Spinal cord (tissue), 10 donors: ENCODE measurements around the gene TNFRSF19. TPM values are rescaled to one million over a fixed set of nuclear protein-coding genes. Genes with fewer than 3 reads are reported as not detected.
A peak's percentile ranks its signal among the peaks of the same experiment; 100 is the strongest.

Experiments
- DNase-seq, 6 donors: peaks; one replicate each; pipeline versions ENCODE4 v3.0.0 to v3.0.0-alpha.2; 2013 to 2015; ENCODE audit warnings: low spot score in 6 of 6, low read depth in 4 of 6
- H3K27ac ChIP-seq: one replicate; pipeline ENCODE4 v1.5.1; 2013; ENCODE audit warnings: low read depth, low read length, control low read depth
- H3K27me3 ChIP-seq: one replicate; pipeline ENCODE4 v1.6.1; 2013; ENCODE audit warnings: low read length; ENCODE audit not compliant: control insufficient read depth, insufficient read depth
- H3K36me3 ChIP-seq: one replicate; pipeline ENCODE4 v1.6.1; 2013; ENCODE audit warnings: low read length; ENCODE audit not compliant: control insufficient read depth, insufficient read depth
- H3K4me1 ChIP-seq: one replicate; pipeline ENCODE4 v1.6.1; 2013; ENCODE audit warnings: low read length; ENCODE audit not compliant: control insufficient read depth, insufficient read depth
- H3K4me3 ChIP-seq: one replicate; pipeline ENCODE4 v1.5.1; 2013; ENCODE audit warnings: low read depth, low read length, control low read depth
- H3K9me3 ChIP-seq: one replicate; pipeline ENCODE4 v1.6.1; 2013; ENCODE audit warnings: low read length; ENCODE audit not compliant: control insufficient read depth, insufficient read depth
- WGBS: methylation state at CpG from one replicate; pipeline ENCODE4 v1.1.5; 2013; ENCODE audit warnings: missing lambda C conversion rate; ENCODE audit not compliant: insufficient coverage; 5-methylcytosine and 5-hydroxymethylcytosine counted together
- polyA plus RNA-seq, 2 donors: library from polyadenylated mRNA; unstranded; fragments of 120-200 nt; gene quantifications; one replicate each; pipeline ENCODE4 v1.2.1, GENCODE V29; 2013; ENCODE audit not compliant: insufficient read length in 2 of 2
- total RNA-seq, 2 donors: library from RNA; depleted of rRNA in 1 of 2; stranded (reverse); fragments of 120-200 nt in 1 of 2; fragments of >200 nt in 1 of 2; gene quantifications; one replicate each; pipeline versions ENCODE4 v1.2.3 to v1.2.4, GENCODE V29; 2013 to 2014
- donor health status: healthy.

The TNFRSF19 gene
- total and polyA plus RNA-seq, 4 donors = 30.8 to 38.9 (median 34.3) TPM

DNA sequence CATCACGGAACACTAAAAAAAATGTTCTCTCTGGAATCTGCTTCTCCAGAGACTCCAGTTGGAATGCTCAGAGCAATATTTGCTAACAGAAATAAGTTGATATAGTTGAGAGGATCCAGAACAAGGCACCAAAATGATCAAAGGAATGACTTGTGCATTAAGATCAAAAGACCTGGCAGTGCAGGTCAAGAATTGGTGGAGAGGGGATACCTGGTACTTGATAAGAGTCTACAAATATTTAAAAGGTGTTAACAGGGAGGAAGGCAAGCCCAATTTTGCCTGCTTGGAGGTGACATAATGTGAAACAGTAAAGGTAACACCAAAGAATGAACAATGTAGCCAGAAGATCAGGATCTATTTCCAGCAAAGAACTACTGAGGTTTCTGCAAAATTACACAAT is 20.0 kb upstream of the TNFRSF19 start:
- Histone ChIP-seq H3K36me3 (no peaks in the 10 kb centered on the region), H3K4me3 (no peak overlapping the region), H3K27me3 (peaks cover 4% of the 10 kb centered on the region), H3K4me1 (peaks cover 5% of the 10 kb centered on the region), H3K27ac (no peak overlapping the region), H3K9me3 (no peaks in the 10 kb centered on the region)
- WGBS = 100% methylated on average over 1 of the region's 1 CpG
- DNase-seq = no peak

DNA sequence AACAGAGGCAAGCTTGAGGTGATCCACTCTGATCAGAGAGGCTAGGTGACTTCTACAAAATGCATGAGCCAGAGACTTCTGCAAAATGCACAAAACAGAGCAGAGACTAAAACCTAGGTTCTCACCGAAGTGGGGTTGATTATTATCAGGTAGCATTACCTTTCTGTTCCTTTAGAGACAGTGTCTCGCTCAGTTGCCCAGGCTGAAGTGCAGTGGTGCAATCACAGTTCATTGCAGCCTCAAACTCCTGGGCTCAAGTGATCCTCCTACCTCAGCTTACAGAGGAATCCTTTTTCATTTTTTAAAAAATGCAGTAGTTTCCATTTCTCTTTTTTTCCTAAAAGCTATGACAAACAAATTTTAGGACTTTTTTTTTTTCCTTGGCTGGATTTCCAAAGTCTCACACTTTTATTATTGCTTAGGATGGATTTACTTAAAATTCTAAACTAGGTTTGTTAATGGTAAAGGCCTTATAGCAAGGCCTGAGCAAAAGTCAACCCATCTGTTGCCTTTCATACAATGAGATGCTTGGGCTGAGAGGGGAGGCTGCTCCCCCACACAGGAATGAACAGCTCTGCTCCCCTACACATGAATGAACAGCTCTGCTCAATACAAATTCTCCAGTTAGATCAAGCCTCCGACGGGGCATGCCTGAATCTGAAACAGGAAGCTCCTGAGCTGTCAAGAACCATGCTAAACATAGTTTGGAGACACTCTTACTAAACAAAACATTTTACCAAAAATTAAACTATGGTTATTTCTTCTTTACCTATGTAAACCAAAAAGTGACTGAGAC is 18.8 kb upstream of the TNFRSF19 start:
- Histone ChIP-seq H3K27ac (no peak overlapping the region), H3K36me3 (no peaks in the 10 kb centered on the region), H3K9me3 (no peaks in the 10 kb centered on the region), H3K27me3 (peaks cover 4% of the 10 kb centered on the region), H3K4me3 (no peak overlapping the region), H3K4me1 (peaks cover 5% of the 10 kb centered on the region)
- WGBS = 58% methylated on average over 3 of the region's 4 CpGs
- DNase-seq = no peak

DNA sequence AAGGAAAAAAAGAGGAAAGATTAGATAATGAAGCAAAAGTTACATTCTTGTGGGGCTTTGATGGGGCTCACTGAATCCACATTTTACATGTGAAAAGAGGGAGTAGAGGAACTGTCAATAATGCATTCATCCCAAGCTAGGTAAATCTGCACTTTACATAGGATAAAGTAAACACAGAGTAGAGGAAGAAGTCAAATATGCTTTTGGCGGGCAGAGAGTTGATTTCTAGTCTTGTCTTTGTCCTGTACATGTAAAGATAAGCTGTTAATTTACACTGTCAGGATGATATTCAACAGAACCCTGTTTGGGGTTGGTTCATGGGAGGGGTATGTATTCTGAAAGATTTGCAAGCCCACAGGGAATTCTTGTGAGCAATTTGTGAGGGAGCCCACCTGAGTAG is 18.0 kb upstream of the TNFRSF19 start:
- 67% methylated on average over 1 of the region's 1 CpG for WGBS
- Histone ChIP-seq H3K4me3 (no peak overlapping the region), H3K4me1 (peaks cover under 1% of the 10 kb centered on the region), H3K27ac (no peak overlapping the region), H3K36me3 (no peaks in the 10 kb centered on the region), H3K9me3 (no peaks in the 10 kb centered on the region), H3K27me3 (peaks cover under 1% of the 10 kb centered on the region)
- DNase-seq = no peak

DNA sequence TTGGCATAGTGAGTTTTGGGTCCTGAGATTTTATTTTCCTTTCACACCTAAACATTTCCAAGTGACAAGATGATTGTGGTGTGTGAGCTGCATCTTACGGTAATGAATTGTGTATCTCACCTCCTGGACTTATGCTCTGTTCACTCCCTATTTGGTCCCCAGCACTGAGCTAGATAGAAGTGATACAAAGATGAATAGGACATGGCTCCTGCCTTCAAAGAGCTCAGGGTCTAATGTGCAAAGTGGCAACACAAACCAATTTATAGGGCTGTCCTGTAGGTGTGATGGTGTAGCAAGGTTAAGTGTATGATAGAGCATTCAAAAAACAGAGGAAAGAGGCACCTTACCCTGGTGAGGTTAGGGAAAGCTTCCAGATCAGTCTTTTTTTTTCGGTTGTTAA is 17.6 kb upstream of the TNFRSF19 start:
- Histone ChIP-seq H3K27me3 (no peaks in the 10 kb centered on the region), H3K36me3 (no peaks in the 10 kb centered on the region), H3K9me3 (no peaks in the 10 kb centered on the region), H3K27ac (no peak overlapping the region), H3K4me3 (no peak overlapping the region), H3K4me1 (no peaks in the 10 kb centered on the region)
- WGBS = no CpG with 5 or more reads among the region's 2 CpGs
- no peak for DNase-seq

DNA sequence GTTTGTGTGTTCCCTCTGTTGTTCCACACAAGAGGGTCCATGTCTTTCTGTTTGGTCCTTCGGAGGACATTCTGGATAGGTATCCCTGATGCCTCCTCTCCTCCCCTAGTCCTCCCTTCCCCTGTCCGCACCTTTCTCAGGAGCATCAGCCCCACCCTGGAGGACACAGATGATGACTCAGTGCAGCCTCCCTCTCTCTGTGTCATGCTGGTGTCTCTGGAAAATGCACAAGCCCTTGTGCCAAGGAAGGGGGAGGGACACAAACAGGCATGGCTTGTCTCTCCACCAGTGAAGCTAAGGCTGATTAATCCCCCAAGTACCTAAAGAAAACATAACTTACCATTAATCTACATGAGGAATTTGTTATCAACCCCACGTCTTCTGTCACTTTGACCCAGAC is 16.2 kb upstream of the TNFRSF19 start:
- no peak for DNase-seq
- Histone ChIP-seq H3K27me3 (no peaks in the 10 kb centered on the region), H3K4me3 (no peak overlapping the region), H3K36me3 (no peaks in the 10 kb centered on the region), H3K27ac (no peak overlapping the region), H3K4me1 (peaks cover 3% of the 10 kb centered on the region), H3K9me3 (no peaks in the 10 kb centered on the region)
- 90% methylated on average over 2 of the region's 3 CpGs for WGBS

DNA sequence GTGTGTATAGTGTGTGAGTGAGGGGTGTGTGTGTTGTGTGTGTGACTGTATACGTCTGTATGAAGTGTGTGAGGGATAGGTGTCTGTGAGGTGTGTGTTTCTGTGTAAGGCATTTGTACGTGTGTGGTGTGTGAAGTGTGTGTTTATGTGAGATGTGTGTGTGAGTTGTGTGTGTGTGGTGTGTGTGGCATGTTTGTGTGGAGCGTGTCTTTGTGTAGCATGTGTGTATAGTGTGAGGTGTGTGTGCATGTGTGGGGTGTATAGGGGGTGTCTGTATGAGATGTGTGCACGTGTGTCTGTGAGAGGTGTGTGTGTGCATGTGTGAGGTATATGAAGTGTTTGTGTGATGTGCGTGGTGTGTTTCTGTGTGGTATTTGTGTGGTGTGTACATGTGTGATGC is 13.2 kb upstream of the TNFRSF19 start:
- Histone ChIP-seq H3K27ac (no peak overlapping the region), H3K36me3 (no peaks in the 10 kb centered on the region), H3K27me3 (no peaks in the 10 kb centered on the region), H3K4me3 (no peak overlapping the region), H3K4me1 (peaks cover 3% of the 10 kb centered on the region), H3K9me3 (no peaks in the 10 kb centered on the region)
- no peak for DNase-seq
- 97% methylated on average over 5 of the region's 5 CpGs for WGBS

DNA sequence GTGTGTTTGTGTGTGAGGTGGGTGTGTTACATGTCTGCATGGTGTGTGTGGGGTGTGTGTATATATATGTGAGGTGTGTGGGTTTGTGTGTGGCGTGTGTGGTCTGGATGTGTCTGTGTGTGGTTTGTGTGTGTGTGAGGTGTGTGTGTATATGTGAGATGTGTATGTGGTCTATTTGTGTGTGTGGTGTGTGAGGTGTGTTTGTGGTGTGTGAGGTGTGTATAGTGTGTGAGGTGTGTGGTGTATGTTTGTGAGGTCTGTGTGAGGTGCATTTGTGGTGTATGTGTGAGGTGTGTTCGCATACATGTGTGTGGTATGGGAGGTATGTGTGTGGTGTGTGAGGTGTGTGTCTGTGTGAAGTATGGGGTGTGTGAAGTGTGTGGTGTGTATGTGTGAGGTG is 12.5 kb upstream of the TNFRSF19 start:
- H3K27me3 ChIP-seq = no peaks in the 10 kb centered on the region
- WGBS = 63% methylated on average over 2 of the region's 2 CpGs

DNA sequence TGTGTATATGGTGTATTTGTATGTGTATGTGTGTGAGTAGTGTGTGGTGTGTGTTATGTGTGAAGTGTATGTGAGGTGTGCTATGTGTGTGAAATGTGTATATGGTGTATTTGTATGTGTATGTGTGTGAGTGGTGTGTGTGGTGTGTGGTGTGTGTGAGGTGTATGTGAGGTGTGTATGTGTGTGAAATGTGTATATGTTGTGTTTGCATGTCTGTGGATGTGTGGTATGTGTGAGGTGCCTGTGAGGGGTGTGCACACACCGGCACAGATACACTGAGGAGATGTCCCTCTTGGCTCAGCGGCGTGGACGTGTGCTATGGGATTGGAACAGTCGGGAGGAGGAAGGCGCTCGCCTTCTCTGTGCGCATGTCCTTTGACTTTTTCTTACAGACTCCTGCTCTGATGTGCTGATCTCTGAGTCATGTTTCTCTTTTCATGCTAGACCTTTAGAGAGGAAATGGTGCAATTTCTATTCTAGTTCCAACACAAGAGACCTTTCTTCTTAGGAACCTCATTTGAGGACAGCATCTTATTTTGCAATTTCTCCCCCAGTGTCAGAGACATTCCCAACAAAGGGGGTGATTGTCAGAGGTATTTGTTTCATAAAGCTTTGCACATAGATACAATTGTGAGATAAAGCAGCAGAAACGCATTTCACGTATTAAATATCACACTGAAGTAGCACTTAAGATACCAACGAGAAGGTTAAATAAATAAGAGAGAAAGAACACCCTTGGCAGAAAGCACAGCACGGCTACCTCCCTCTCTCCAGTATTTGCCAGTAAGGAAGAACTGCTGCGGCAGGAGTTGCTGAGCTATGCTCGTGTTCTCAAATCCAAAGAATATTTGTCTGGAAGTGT is 11.3 kb upstream of the TNFRSF19 start:
- Histone ChIP-seq H3K9me3 (no peaks in the 10 kb centered on the region), H3K4me3 (peak overlapping the region; percentile 3), H3K27me3 (no peaks in the 10 kb centered on the region), H3K36me3 (no peaks in the 10 kb centered on the region), H3K27ac (peak overlapping the region; percentile 48), H3K4me1 (peaks cover 3% of the 10 kb centered on the region)
- WGBS = 0% methylated on average over 1 of the region's 14 CpGs
- DNase-seq = peak in 2 of 6 donors; percentile 65 to 70

More for the DNA sequence above, 12.5 kb upstream of the TNFRSF19 start:
- DNase-seq = no peak
- no peaks in the 10 kb centered on the region for H3K36me3 ChIP-seq
- H3K27ac ChIP-seq = no peak overlapping the region
- no peaks in the 10 kb centered on the region for H3K9me3 ChIP-seq
- H3K4me3 ChIP-seq = no peak overlapping the region
- peaks cover 3% of the 10 kb centered on the region for H3K4me1 ChIP-seq

DNA sequence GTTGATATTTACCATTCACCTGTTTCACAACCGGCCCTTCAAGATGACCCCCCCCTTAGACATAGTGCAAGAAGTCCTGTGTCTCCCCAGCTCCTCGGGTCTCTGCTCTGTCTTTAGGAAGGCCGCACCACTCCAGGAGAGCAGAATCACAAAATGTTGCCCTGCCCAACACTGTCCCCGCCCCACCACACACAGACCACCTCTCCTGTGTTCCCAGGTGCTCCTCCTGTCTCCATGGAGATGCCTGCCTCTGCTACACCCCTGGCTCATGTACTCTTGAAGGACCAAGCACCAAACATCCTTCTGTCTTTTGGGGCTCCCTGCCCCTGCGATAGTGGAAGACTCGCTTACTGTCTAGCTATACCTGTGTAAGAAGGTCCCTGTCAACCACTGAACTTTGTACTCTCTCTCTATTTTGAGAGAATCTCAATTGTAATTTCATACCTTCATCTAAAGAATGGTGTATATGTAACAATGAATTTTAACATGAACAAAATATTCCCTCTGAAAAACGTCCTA is 9.6 kb upstream of the TNFRSF19 start:
- no peaks in the 10 kb centered on the region for H3K36me3 ChIP-seq
- DNase-seq = no peak
- peaks cover 3% of the 10 kb centered on the region for H3K4me1 ChIP-seq
- no peak overlapping the region for H3K27ac ChIP-seq
- H3K27me3 ChIP-seq = no peaks in the 10 kb centered on the region
- 91% methylated on average over 4 of the region's 7 CpGs for WGBS
- no peak overlapping the region for H3K4me3 ChIP-seq
- H3K9me3 ChIP-seq = no peaks in the 10 kb centered on the region
